Measurements from ENCODE around the gene EAF2. TPM values are rescaled to one million over a fixed set of nuclear protein-coding genes. Genes with fewer than 3 reads are reported as not detected.
A peak's percentile ranks its signal among the peaks of the same experiment; 100 is the strongest.

Gene EAF2
- total and polyA plus RNA-seq, 2 of the 13 experiments (the other 11 are each of a cell fraction or from before 2014, with no cell fraction given): 4.0 to 14.6 TPM

- TF ChIP-seq ZBTB2 (CRISPR knock-in tag; IDR thresholded peaks at IDR 0.05; ENCODE audit: low read depth) (no peak), PHF20 (CRISPR knock-in tag; IDR thresholded peaks at IDR 0.05) (peak; percentile 58; the same call in 1 of the 2 replicates), ZNF660 (CRISPR knock-in tag; IDR thresholded peaks at IDR 0.05; ENCODE audit: borderline replicate concordance, low read depth) (no peak), TEAD2 (CRISPR knock-in tag; IDR thresholded peaks at IDR 0.05) (0 out of 2 replicates have a peak, but pooled peaks have one; percentile 40), ZNF552 (CRISPR knock-in tag; IDR thresholded peaks at IDR 0.05; ENCODE audit: borderline replicate concordance) (no peak; the same call in 1 of the 2 replicates), FOXO4 (CRISPR knock-in tag; conservative IDR thresholded peaks at IDR 0.05) (no peak)
- TF ChIP-seq, protein P1, sequence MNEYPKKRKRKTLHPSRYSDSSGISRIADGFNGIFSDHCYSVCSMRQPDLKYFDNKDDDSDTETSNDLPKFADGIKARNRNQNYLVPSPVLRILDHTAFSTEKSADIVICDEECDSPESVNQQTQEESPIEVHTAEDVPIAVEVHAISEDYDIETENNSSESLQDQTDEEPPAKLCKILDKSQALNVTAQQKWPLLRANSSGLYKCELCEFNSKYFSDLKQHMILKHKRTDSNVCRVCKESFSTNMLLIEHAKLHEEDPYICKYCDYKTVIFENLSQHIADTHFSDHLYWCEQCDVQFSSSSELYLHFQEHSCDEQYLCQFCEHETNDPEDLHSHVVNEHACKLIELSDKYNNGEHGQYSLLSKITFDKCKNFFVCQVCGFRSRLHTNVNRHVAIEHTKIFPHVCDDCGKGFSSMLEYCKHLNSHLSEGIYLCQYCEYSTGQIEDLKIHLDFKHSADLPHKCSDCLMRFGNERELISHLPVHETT (CRISPR knock-in tag; conservative IDR thresholded peaks at IDR 0.05): peak; percentile 59; the same call in 1 of the 2 replicates
Observed at GRCh38 chr3:121834671-121835464, at the start of gene EAF2, which contains the start of gene IQCB1 (continued).

GRCh38 chr3:121786485-121786884, 48.5 kb upstream of the EAF2 start:
- DNase-seq (ENCODE audit: low spot score) (no peak), FAIRE-seq (no peak), ATAC-seq (no peak)
- Histone ChIP-seq H3K9ac (ENCODE audit: insufficient read depth, low read depth, low read length) (no peak overlapping the region), H3K4me1 (ENCODE audit: insufficient read depth, low read length) (no peaks in the 10 kb centered on the region), H3K27me3 (ENCODE audit: control insufficient read depth in 1 of 2, insufficient read depth in 2 of 2, low read length in 2 of 2) (no peaks in the 10 kb centered on the region), H3K4me3 (replicated peaks in 1 of 3; ENCODE audit: insufficient read depth in 1 of 3, low read depth in 2 of 3, low read length in 3 of 3) (no peak overlapping the region), H4K20me1 (ENCODE audit: insufficient read depth, low read length) (no peaks in the 10 kb centered on the region), H3K36me3 (replicated peaks in 1 of 2; ENCODE audit: control insufficient read depth in 1 of 2, insufficient read depth in 2 of 2, low read length in 2 of 2) (peaks cover 7 to 46% of the 10 kb centered on the region in 2 experiments), H3K27ac (ENCODE audit: extremely low read length, insufficient read depth, low read length) (no peak overlapping the region), H3K4me2 (ENCODE audit: low read depth, low read length) (no peak overlapping the region), H3K79me2 (ENCODE audit: insufficient read depth, low read length) (no peaks in the 10 kb centered on the region), H3K9me3 (ENCODE audit: low read length) (no peaks in the 10 kb centered on the region), H2AFZ (ENCODE audit: low read length) (no peak overlapping the region)
- WGBS (ENCODE audit: low lambda C conversion rate): 93% methylated on average over 2 of the region's 2 CpGs
- POLR2A ChIA-PET: no interaction called here
- CTCF ChIA-PET (ENCODE audit: low intra/inter-chr PET ratio, low total read pairs): no interaction called here
- in situ Hi-C loops (cut with HindIII; ENCODE audit: extremely low pct_ligation_motif_present, low pct_unique_long_range_greater_than_20kb) (no loop called here), intact Hi-C loops (cut with micrococcal nuclease; ENCODE audit: unreplicated experiment) (no loop called here)
- BruUV-seq (replicated peaks): no TSS peak
- TF ChIP-seq ZNF331 (CRISPR knock-in tag; IDR thresholded peaks at IDR 0.05) (no peak), ZNF225 (CRISPR knock-in tag; IDR thresholded peaks at IDR 0.05) (no peak), TEAD2 (CRISPR knock-in tag; IDR thresholded peaks at IDR 0.05) (no peak), ZNF670 (CRISPR knock-in tag; IDR thresholded peaks at IDR 0.05; ENCODE audit: borderline replicate concordance) (no peak), ETS1 (CRISPR knock-in tag; IDR thresholded peaks at IDR 0.05) (no peak), BHLHE40 (IDR thresholded peaks at IDR 0.05; ENCODE audit: low read length) (no peak), ETV5 (CRISPR knock-in tag; IDR thresholded peaks at IDR 0.05; ENCODE audit: borderline replicate concordance) (no peak), THAP8 (CRISPR knock-in tag; IDR thresholded peaks at IDR 0.05; ENCODE audit: borderline replicate concordance) (no peak), HMG20B (CRISPR knock-in tag; conservative IDR thresholded peaks at IDR 0.05) (no peak), GABPA (IDR thresholded peaks at IDR 0.05; ENCODE audit: low read depth, low read length) (no peak), GABPA (CRISPR knock-in tag; IDR thresholded peaks at IDR 0.05; ENCODE audit: low read depth) (no peak)

Data from HepG2 (cell line).